Measurements from ENCODE around the gene RELN.
"Not testable (repeated sequence)": the region's sequence is repeated elsewhere in the genome, so short reads cannot be mapped to it uniquely, and the experiment has no call there.

Gene RELN

GRCh38 chr7:103843689-103844480 is 145.6 kb downstream of the RELN start:
- DNase-seq (ENCODE audit: low spot score): no peak

- DNase-seq (ENCODE audit: low spot score): no peak
These were observed 156.1 kb downstream of the RELN start for GRCh38 chr7:103833401-103833800.

GRCh38 chr7:103832438-103832837 is 157.0 kb downstream of the RELN start:
- no peak for DNase-seq (ENCODE audit: low spot score)

GRCh38 chr7:103824251-103824650 is 165.2 kb downstream of the RELN start:
- no peak for DNase-seq (ENCODE audit: low spot score)

GRCh38 chr7:103823084-103823483 is 166.4 kb downstream of the RELN start:
- DNase-seq (ENCODE audit: low spot score): no peak

- DNase-seq (ENCODE audit: low spot score): no peak
These were observed 168.4 kb downstream of the RELN start for GRCh38 chr7:103821092-103821491.

- not testable (repeated sequence) for DNase-seq (ENCODE audit: low spot score)
These were observed 173.5 kb downstream of the RELN start for GRCh38 chr7:103815972-103816371.

- DNase-seq (ENCODE audit: low spot score): no peak
These were observed 175.5 kb downstream of the RELN start for GRCh38 chr7:103813970-103814369.

GRCh38 chr7:103811997-103812396 is 177.5 kb downstream of the RELN start:
- no peak for DNase-seq (ENCODE audit: low spot score)

- DNase-seq (ENCODE audit: low spot score): no peak
These were observed 178.2 kb downstream of the RELN start for GRCh38 chr7:103811290-103811689.

GRCh38 chr7:103810112-103810744 is 179.2 kb downstream of the RELN start:
- no peak for DNase-seq (ENCODE audit: low spot score)

GRCh38 chr7:103809229-103809994 is 180.0 kb downstream of the RELN start:
- DNase-seq (ENCODE audit: low spot score): no peak

GRCh38 chr7:103805346-103805745 is 184.1 kb downstream of the RELN start:
- DNase-seq (ENCODE audit: low spot score): no peak

GRCh38 chr7:103803631-103804030 is 185.8 kb downstream of the RELN start:
- DNase-seq (ENCODE audit: low spot score): peak; percentile 35

GRCh38 chr7:103799298-103799697 is 190.2 kb downstream of the RELN start:
- no peak for DNase-seq (ENCODE audit: low spot score)

GRCh38 chr7:103797647-103798307 is 191.7 kb downstream of the RELN start:
- DNase-seq (ENCODE audit: low spot score): no peak

- no peak for DNase-seq (ENCODE audit: low spot score)
These were observed 193.0 kb downstream of the RELN start for GRCh38 chr7:103796327-103796962.

GRCh38 chr7:103795787-103796186 is 193.7 kb downstream of the RELN start:
- DNase-seq (ENCODE audit: low spot score): no peak

GRCh38 chr7:103795107-103795506 is 194.4 kb downstream of the RELN start:
- DNase-seq (ENCODE audit: low spot score): no peak

- no peak for DNase-seq (ENCODE audit: low spot score)
These were observed 195.0 kb downstream of the RELN start for GRCh38 chr7:103794424-103794823.

- DNase-seq (ENCODE audit: low spot score): no peak
These were observed 195.8 kb downstream of the RELN start for GRCh38 chr7:103793614-103794013.

- no peak for DNase-seq (ENCODE audit: low spot score)
These were observed 197.6 kb downstream of the RELN start for GRCh38 chr7:103791894-103792293.

All from putamen (tissue), 1 donor.